Stimulated activated CD4-positive, alpha-beta T cell treated with anti-CD3 and anti-CD28 coated beads, TNF-alpha, amount 100 ng/mL, for 48 hours (primary cell): ENCODE data around the gene RBFOX1.

Experiments used
- DNase-seq, 3 donors: peaks; one replicate each; pipeline ENCODE4 v3.0.0-alpha.2; 2020; ENCODE audit warnings: low read depth in 3 of 3

The RBFOX1 gene

DNA sequence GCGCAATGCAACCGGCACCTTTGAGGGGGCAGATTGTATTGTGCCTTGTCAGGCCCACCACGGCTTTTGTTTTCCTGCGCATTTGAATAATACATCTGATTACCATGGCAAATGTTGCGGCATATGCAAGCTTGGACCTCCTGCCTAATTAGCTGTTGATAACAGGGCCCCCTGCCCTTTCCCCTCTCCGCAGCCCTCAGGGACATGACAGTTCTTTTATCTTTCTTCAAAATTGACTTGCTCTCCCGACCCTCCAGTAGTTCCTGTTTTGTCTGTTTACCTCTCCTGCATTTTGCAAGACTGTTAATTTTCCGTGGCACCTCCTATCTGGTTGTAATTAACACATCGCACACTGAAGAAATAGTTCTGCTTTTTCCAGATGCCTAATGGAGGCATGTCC lies 86.8 kb downstream of the RBFOX1 start:
- DNase-seq: no peak

DNA sequence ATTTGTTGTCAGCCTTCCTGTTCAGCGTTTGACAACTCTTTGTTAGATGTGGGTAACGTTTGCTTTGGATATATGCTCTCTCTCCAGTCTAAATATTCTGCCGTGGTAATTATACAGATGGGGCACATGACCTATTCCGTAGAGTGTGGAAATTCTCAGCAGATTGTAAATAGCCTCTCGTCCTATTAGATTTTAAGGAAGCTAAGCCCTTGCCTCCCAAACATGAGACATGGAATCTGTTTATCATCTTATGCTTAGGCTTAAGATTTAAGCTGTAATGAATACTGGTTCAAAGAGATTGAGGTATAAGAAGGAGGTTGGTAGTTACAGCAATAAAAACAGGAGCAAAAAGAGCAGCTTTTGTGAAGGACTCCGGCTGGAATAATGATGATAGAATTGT lies 87.4 kb downstream of the RBFOX1 start:
- DNase-seq: no peak

GRCh38 chr16:7420843-7421242 lies 88.2 kb downstream of the RBFOX1 start:
- DNase-seq: no peak

DNA sequence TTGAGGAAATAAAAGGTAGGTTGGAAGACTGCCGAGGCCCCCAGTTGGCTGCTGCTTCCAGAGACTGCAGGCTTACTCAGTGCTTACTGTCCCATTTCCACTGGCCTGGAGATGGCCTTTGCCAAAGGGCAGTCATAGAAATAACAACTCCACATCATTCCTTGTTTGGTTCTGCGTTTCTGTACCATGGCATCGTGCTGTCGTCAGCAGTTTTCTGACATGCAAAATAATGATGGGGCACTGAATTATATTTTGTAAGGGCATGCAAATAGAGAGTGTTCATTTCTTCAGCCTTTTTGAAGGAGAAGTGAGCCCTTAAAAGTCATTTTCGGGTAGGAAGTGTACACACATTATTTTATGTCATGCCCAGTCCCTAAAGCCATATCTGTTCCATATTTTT lies 88.9 kb downstream of the RBFOX1 start:
- no peak for DNase-seq

- DNase-seq: no peak
Measured at GRCh38 chr16:7422036-7422888, 89.6 kb downstream of the RBFOX1 start.

DNA sequence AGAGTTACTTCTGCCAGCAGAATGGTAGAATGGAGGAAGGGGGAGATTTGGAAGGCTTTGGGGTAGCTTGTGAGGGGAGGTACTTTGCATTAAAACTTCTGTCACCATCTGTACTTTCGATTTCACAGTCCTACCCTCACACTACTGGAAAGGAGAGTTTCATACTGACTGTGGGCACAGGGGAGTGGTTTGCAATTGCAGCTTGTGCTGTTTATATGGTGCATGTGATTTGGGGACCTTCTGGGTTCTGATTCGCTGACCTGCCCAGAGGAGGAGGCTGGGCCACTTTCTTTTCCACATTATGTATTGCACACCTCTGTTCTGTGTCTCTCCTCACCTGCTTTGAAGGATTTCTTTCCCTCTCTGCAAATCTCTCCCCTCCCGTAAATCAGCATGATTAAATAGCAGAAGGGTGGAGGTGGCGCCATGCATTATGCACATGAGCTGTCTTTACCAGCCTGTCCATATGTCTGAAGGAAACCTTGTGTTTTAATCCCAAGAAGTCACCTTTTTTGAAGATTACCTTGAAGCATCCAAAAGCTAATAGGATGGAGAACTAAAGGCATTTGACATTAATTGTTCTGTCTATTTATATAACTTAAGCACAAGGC lies 90.9 kb downstream of the RBFOX1 start:
- no peak for DNase-seq

DNA sequence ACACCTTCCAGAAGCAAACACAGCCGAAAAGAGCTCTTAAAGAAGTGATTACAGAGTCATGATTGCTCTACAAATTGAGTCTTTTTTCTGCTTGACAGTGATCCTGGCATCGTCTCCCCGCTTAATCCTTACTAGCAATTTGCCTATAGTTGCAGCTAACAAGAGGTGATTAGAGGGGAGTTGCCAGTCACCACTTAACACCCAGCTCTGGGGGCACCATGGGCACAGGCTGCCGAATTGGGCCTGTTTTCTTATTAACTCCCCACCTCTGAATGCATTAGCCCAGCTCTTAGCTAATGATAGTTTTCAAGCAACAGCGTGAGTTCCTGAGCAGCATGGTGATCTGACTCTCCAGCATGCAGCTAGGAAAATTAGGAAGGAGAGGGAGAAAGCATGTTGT lies 93.5 kb downstream of the RBFOX1 start:
- DNase-seq: no peak

GRCh38 chr16:7431723-7432122 lies 99.1 kb downstream of the RBFOX1 start:
- DNase-seq: no peak

DNA sequence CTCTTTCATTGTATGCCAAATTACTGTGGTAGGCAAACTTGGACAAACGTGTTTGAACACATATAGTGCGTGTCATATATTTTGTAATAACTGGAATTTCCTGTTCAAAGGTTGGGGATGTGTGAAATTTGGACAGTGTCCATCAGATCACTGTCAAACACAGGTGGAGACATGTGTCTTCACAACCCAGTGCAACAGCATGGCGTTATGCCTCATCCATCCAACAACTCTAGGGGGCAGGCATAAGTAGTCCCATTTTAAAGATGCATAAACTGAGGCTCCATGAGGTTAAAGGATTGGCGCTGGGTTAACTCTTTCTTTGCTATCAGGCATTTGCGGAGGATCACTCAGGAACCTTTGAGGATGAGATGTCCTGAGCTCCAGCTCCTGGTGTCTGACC lies 103.7 kb downstream of the RBFOX1 start:
- DNase-seq: no peak

GRCh38 chr16:7437135-7437804 lies 104.6 kb downstream of the RBFOX1 start:
- DNase-seq: no peak

DNA sequence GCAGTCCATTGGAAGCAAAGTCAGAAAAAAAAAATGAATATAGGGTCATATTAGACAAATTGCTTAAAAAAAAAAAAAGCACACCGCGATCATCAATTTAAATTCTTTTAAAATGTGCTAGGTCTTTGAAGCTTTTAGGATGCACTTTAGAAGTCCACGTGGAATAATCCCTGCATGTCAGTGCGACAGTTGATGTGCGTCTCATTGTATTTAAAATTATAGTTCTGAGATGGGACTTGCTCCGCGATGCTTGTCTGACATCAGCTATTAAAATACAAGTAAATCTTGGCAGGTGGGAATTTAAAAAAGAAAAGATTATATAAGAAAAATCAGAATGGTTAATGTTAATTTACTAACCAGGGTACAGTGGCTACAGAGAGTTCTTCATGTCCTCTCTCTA lies 105.2 kb downstream of the RBFOX1 start:
- DNase-seq: no peak

- DNase-seq: no peak
Measured at GRCh38 chr16:7438601-7439000, 106.0 kb downstream of the RBFOX1 start.

DNA sequence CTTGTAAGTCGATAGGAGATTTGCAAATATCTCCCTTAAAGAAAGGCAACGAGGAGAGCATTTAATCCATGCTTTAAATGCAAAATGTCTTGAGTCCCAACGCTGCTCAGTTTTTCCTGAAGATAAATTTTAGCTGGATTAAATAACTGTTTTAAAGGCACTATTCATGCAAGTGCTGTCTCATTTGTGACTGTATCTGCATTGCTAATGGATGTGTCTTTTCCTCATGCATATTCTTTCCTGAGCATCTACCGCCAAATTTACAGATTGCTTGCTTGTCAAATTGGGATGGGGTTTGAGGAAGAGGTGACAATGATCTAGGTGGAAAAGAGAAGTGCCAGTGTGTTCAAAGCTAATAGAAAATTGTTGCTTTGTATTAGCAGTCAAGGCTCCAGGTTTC lies 106.9 kb downstream of the RBFOX1 start:
- DNase-seq: no peak

GRCh38 chr16:7440886-7441400 lies 108.3 kb downstream of the RBFOX1 start:
- no peak for DNase-seq

- DNase-seq: no peak
Measured at GRCh38 chr16:7442050-7442449, 109.4 kb downstream of the RBFOX1 start.

DNA sequence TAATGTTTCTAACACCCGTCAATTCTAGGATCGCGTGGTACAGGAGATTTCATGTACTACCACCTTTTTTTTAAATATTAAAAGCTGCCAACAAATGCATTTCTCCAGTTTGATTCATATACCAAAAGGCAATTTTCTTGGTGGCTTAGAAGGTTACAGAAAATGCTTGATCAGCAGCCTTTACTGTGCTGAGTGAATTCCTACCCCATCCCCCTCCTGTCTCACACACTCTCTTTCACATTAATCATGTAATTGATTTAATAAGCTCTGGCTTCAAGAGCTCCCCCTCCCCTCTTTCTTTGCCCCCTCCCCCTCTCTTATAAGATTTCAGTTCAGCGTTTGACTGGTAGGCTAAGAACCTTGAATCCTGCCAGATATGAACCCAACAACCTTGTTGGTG lies 110.5 kb downstream of the RBFOX1 start:
- no peak for DNase-seq

DNA sequence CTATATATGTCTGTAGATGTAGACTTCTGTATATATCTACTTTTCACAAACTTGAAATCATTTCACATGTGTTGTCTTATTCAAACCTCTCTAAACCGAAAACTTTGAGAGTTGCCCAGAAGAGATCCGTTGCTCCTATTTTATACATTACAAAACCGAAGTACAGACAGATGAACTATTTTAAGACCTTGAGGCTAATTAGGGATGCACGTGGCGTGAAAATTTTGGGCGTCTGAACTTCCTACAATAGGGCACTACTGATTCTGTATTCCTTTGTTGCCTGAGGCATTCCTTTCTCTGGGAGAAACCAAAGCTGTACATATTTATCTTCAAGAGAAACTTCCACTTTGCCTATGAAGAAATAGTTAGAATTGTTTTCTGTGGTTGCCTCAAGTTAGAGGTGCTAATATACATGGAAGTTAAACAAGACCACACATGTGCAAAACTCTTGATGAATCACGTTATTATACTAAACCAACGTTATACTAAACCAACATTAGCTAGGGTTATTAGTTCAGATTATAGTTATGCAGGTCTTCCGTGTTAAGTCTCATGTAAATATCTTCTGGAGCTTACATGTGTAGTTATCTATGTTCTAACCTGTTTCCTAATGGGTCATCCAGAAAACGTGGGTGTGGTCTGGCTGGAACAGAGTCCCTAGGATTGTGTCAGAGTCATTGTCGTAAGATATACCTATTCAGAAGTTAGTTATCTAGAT lies 111.2 kb downstream of the RBFOX1 start:
- no peak for DNase-seq

- no peak for DNase-seq
Measured at GRCh38 chr16:7449306-7449705, 116.7 kb downstream of the RBFOX1 start.

GRCh38 chr16:7449808-7450207 lies 117.2 kb downstream of the RBFOX1 start:
- DNase-seq: no peak

- no peak for DNase-seq
Measured at GRCh38 chr16:7450440-7450839, 117.8 kb downstream of the RBFOX1 start.

DNA sequence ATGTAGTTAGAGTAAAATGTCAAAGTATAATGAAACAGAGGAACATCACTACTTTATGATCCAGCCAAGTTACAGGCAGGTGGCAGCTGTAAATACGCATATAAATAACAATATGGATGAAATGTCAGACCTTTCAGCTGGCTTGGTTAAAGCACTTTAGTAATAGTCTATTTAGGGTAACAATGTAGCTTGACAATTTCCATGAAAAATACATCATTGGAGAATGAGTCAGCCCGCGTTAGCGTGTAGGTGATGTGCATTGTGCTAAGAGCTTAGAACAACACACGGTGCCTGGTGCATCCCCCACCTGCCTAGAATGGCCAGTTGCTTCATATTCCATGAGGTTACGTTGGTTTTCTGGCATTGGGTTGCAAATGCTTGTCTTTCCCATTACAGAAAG lies 119.4 kb downstream of the RBFOX1 start:
- DNase-seq: no peak

DNA sequence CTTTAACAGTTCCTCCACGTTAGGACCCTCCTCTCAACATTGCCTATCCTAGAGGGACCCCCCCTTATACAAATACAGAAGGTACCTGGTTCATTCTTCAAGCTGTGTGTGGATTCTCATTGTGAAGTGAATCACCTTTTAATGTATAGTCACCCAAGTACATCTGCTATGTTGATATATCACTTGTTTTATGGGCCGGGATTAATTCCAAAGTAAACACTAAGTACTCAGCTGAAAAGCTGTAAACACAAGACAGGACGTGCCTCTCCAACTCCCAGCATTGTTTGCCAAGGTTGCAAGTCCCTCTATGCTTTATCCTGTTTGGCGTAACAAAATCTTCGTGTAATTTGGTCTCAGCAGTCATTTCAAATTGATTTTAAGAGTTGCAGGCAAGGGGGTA lies 123.6 kb downstream of the RBFOX1 start:
- no peak for DNase-seq
